HG03045 (cell line): ENCODE data around the gene CDK11B.
"Not testable (repeated sequence)": the region's sequence is repeated elsewhere in the genome, so short reads cannot be mapped to it uniquely, and the experiment has no call there.

Source experiments
- ATAC-seq: cut with Tn5 transposase; IDR thresholded peaks from one replicate; pipeline ENCODE4 v1.9.1; 2021; ENCODE audit warnings: mild to moderate bottlenecking, moderate library complexity; ENCODE audit not compliant: unreplicated experiment

The CDK11B gene

DNA sequence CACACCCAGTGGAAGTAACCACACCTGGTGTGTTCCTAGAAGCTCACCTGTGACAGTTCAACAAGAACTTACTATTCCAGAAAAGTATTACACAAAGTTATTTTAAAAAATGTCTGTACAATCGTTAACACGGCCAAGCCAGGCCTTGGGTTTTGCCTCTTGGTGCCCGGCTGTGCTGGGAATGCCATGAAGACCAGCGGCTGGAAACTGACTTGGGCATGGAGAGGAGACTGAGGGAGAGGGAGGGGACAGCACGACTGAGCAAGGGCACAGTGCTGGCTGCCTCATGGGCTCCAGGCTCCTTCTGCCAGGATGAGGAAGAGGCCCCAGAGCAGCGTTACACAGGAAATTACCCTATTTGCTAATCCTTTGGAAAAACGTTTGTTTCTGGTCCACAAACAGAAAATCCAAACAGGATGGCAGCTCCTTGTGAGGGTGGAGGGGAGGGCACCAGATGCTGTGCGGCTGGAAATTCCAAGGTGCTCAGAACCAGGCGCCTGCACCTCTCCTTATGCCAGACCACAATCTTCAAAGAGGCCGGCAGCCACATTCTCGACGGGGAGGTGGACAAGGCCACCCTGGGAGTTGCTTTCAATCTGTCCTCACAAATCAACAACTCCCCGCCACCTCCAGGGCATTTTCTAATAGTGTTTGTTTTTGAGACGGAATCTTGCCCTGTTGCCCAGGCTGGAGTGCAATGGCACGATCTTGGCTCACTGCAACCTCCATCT lies 4.2 kb upstream of the CDK11B start:
- ATAC-seq: not testable (repeated sequence)

DNA sequence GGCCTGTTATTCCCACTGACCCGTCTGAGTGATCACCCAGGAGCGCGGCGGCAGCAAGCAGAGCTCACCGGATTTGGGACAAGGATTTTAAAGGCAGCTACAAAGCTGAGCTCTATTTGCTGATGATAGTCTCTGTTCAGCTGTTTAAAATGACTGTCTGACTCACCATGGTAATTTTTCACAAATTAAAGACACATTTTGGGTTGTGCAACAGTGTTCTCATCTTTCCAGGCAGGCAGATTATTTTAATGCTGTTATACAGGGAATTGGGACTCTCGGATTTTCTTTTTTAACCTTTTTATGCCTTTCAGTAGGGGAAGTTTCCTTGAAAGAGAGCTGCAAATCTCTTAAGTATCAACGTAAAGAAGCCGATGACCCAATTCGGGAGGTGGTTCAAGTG lies 3.6 kb upstream of the CDK11B start:
- ATAC-seq: not testable (repeated sequence)

DNA sequence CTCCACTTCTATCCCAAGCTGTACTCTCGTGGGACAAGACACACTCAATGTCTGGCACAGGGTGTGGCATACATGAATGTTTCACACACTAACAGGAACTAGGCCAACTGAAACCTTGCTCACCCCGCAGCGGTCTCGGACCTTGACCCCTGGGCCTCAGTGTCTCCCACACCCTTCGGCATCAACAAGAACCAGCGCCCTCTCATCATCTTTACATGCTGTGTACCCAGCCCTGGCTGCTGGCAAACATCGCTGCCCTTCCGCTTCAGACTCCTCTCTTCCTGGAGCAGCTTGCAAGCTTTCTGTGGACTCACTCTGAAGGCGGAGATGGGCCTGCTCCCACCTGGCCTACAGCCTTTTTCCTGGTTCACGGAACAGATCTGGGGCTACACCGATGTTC lies 10.5 kb downstream of the CDK11B start:
- not testable (repeated sequence) for ATAC-seq

DNA sequence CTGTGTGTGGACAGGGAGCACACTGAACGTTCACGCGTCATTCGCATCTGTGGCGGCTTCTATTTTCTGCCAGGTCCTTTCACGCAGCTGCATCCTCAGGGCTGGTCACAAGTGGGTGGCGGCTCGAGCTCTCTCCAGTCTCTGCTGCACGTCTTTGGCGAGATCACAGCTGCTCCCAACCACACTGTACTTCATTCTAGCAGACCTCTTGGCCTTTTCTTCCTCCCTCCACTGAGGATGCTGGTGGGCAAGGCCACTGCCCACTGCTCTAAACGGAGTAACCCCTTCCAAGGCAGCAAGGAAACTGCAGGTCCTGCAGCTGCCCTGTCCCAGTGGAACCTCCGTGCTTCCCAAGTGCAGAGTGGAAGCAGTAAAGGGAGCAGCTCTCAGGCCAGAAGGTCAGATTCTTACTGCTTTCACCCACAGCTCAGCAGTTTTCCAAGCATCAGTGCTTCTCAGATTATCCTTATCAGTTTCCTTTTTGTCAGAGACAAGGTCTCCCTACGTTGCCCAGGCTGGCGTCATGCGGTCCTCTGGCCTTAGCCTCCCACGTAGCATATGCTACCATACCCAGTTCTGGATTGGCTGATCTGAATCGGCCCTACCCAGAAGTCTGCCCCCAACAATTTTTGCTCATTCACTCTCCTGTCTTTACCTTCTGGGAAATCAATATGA lies 11.1 kb downstream of the CDK11B start:
- ATAC-seq: not testable (repeated sequence)

DNA sequence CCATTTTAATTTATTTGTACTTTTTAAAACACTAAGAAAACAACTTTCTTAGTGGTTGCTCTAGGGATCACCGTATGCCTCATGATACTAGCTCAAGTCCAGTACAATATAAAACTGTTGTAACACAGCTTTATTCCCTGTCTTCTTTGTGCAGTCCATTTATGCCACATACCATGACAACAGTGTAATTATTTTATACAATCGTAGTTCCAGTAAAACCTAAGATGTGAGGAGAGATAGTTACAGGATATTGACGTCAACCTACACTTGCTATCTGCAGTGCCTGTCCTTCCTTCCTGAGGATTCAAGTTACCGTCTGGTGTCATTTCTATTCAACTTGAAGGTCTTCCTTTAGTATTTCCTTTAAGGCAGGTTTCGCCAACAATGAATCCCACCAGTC lies 12.5 kb downstream of the CDK11B start:
- ATAC-seq: not testable (repeated sequence)

DNA sequence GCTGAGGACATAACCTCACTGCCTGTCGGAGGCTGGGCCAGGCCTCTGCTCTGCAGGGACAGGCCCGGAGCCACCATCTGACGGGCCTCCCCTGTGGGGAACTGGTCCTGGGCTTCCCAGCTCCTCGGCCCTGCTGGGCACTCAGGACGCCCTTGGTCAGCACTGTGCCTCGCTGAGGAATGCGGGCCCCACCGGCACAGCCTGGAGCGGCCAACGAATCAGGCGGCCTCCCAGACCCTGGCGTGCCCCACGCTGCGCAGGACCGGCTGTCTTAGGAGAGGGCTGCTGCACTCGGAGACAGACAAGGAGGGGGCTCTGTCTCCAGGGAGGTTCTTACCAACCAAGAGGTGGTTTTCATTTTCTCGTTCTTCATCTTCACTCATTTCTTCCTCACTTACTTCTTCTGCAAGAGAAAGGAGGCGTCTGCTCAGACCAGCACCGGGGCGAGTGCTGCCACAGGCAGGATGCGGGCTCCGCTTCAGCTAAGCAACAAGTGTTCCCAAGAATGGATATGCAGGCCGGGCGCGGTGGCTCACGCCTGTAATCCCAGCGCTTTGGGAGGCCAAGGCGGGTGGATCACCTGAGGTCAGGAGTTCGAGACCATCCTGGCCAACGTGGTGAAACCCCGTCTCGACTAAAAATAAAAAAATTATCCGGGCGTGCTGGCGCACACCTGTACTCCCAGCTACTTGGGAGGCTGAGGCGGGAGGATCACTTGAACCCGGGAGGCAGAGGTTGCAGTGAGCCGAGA lies 17.9 kb downstream of the CDK11B start:
- ATAC-seq: not testable (repeated sequence)

DNA sequence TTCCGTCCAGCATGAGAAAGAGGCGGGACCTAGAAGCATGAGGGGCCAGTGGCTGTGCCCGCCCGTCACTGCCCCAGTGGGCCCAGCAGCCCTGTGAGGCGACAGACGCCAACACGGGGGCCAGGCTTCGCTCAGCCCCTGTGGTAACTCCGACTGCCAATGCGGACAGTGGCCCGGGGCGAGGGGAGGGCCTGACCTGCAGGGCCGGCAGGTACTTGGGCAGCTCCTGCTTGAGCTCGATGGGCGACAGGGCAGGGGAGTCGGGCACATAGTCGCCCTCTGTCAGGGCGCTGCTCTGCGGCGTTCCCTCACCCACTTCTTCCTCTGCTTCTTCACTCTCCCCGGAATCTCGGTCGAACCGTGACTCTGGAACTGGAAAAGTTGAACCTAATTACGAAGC lies 18.7 kb downstream of the CDK11B start:
- ATAC-seq: not testable (repeated sequence)

DNA sequence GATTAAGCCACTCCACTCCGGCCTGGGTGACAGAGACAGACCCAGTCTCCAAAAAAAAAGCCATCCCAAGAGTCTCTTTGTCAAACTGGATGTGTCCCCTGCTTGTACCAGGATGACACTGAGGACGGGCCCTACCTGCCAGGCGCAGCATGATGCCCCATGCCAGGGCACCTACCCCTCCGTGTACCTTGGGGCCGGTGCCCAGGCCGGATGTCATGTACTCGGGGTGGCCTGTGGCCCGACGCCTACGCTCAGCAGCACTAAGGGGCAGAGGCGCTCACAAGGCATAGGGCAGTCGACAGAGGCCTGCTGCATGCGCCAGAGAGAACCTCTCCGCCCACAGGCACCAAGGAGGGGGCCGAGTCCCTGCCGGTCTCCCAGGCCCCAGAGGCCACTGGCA lies 19.4 kb downstream of the CDK11B start:
- ATAC-seq: not testable (repeated sequence)

DNA sequence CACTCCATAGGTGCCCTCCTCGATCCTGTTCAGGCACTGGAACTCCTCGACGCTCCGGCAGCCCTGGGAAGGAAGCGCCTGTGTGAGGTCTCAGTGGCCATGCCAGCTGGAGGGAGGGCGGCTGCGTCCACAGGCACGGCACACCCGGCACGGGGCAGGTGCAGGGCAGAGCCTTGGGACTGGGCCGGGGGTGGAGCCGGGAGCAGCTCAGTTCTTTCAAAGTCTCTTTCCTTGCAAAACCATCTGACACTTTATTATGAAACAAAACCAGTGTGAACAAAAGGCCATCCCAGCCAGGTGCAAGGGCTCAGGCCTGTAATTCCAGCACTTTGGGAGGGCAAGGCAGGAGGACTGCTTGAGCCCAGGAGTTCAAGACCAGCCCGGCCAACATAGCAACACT lies 20.3 kb downstream of the CDK11B start:
- ATAC-seq: not testable (repeated sequence)

DNA sequence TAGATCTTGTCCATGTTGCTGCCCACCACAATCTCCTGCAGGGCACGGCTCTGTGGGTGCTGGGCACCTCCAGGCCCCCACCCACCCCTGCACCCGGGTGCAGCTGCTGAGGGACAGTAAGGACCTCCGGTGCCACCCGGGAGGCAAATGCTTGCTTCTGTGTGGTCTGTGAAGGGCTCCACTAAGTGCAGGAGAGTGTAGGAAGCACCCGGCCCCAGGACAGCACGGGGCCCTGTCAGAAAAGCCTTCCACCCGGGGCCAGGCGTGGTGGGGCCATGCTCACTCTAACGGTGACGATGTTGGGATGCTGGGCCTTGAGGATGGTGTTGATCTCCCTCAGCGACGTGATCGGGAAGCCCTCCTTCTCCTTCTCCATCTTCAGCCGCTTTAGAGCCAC lies 21.3 kb downstream of the CDK11B start:
- not testable (repeated sequence) for ATAC-seq

DNA sequence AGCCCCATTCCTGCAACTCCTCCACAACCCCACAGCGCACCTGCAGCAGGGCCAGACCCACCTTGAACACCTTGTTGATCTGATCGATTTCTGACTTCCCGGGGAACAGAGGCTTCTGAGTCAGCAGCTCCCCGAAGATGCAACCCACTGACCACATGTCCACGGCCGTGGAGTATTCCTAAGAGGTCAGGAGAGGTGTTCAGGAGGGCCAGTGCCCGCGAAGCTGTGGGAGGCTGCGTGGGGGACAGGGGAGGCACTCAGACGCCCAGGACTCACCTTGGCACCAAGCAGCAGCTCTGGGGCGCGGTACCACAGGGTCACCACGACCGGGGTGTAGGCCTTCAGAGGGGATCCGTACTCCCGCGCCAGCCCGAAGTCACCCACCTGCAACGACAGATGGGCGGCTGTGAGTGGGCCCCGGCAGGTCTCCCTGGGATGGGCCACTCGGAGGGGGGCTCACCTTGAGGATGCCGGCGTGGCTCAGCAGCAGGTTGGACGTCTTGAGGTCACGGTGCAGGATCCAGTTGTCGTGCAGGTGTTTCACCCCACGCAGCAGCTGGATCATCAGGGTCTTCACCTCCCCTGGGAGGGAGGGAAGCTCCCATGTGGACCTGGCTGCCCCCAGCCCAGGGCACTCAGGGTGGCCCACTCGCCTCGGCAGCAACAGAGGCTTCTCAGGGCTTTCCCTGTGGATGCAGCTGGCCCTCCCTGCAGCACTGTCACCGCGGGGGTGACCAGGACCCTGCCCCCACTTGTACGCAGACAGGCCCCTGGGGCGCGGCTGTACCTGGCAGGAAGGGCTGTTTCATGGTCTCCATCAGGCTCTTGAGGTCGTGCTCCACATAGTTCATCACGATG lies 22.0 kb downstream of the CDK11B start:
- ATAC-seq: not testable (repeated sequence)

DNA sequence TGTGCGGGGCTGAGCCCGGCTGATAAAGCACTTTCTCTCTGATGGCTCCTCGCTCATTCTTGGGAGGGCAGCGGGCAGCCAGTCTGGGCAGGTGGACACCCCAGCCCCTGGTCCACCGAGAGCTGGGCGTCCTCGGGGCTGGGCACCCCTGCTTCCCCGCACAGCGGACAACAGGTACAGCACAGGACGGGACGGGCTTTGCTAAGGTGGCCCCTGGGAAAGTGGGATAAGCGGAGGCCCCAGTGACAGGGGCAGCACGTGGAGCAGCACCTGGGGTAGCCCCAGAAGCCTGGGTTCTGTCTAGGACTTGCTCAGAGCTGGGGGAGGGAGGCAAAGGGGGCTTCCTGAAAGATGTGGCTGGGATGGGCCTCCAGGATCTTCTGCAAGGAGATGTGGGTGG lies 24.2 kb downstream of the CDK11B start:
- not testable (repeated sequence) for ATAC-seq

DNA sequence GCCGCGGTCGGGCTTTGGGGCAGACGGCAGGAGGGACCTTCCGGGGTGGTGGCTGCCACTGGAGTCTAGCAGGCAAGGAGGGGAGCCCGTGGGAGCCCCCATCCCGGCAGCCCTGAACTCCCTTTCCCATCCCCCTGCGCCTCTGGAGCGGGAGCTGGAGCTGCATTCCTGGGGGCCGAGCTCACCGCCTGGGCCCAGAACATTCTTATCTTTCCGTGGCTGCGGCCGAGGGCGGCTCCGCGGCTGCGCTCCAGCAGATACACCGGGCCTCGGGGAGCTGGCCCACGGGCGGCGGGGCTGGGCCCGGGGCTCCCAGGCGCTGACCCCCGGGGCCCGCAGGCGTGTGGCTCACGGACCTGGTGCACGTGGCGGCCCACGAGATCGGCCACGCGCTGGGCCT lies 25.4 kb downstream of the CDK11B start:
- not testable (repeated sequence) for ATAC-seq

DNA sequence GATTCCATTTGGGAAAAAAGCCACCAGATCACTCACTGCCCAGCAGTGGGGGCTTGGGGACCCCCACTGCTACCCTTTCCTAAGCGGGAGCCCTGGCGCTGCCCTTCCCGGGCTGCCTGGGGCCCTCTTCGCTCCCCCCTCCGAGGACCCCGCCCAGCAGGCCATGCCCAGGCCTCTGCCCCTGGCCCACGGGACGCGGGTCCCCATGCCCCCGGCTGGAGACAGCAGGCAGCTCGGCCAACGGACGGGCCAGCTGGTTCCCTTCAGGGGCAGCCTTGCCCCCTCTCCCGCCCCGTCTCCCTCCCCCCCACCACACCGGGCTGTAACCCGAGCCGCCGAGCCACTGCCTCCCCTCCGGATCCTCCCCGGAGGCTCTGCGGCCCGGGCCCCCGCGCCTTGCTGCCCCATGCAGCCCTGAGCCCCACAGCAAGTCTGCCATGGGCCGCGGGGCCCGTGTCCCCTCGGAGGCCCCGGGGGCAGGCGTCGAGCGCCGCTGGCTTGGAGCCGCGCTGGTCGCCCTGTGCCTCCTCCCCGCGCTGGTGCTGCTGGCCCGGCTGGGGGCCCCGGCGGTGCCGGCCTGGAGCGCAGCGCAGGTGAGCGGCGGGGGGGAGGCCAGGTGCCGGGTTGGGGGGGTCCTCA lies 26.9 kb downstream of the CDK11B start, which contains the start of gene MMP23B:
Gene MMP23B (plus strand): TSS at position 392 of the 639 bp plus-strand sequence. CDS start 46 bp downstream, at position 438.
- ATAC-seq: no peak

DNA sequence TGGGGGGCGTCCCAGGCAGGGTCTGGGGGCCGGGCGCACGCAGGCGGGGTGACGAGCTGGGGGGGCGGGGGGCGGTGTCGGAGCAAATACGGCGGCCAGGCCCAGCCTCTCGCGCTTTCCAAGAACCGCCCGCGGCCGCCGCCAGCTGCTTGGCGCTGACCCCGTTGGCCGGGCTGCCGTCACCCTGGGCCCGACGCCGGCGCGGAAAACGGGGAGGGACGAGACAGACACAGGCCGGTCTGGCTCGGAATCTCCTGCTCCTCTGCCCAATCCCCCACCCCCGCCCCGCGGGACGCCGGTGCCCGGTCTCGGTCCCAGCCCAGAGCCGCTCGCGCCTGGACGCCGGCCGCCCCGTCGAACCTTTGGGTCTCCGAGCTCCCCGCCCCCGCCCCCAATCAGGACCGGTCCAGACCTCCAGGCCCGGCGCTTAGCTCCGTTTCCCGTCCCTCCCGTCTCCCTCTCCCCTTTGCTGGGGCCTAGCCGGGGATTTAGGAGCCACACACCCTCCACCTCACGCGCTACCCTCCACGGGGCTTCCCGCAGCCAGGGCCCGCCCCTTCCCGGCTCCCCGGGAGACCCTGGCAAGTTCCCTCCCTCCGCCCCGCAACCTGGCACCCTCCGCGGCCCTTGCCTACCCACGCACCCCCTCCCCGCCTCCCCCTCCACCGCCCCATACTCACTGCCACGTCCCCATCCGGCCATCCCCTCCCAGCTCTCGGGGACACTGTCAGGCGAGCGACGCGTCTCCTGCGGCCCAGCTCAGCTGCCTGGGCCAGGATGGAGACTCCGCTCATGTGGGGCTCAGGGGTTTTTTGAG lies 27.6 kb downstream of the CDK11B start:
- no peak for ATAC-seq

DNA sequence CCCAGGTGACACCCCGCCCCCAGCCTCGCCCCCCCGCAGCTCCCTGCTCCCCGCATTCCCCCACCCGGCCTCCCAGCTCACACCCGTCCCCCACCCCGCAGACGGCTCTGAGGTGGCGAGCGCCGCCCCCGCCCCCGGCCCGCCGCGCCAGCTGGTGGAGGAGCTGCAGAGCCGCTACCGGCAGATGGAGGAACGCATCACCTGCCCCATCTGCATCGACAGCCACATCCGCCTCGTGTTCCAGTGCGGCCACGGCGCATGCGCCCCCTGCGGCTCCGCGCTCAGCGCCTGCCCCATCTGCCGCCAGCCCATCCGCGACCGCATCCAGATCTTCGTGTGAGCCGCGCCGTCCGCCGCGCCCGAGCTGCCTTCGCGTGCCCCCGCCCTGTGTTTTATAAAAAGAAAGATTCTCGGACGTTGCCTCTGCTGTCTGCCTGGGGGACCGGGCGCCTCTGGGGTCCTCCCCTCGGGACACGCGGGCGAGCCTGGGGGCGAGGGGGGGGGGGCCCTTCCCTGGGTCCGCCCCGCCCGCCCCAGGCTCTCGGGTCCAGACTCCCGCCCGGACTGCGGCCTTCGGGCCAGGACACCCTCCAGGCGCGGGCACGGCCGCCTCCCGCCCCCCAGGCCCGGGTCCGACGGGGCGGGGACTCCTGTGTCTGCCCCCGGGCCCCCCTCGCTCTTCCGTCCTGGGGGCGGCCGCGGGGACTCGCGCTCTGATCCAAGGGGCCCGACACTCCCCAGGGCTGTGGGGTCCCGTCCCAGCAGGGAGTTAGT lies 28.4 kb downstream of the CDK11B start:
- ATAC-seq: no peak

DNA sequence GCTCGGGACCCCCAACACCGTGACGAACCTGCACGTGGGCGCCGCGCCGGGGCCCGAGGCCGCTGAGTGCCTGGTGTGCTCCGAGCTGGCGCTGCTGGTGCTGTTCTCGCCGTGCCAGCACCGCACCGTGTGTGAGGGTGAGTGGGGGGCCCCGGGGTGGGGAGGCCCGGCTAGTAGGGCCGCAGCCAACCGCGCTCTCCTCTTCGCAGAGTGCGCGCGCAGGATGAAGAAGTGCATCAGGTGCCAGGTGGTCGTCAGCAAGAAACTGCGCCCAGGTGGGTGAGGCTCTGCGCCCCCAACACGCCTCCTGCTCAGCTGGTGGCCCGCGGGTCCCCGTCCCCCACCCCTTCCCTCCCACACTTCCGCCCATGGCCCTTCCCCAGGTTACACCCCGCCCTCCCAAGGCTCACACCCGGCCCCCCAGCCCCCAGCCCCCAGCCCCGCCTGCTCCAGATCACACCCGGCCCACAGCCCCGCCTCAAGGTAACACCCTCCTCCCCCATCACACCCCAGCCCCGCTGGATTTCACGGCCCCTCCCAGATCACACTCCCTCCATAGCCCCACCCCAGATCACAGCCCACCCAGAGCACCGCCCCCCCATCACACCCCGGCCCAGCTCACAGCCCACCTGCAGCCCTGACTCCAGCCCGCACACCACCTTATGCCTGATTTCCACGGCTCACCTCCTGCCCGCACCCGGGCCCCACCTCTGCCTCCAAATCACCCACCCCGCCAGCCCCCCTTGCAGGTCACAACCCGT lies 29.2 kb downstream of the CDK11B start:
- ATAC-seq: no peak
